B cell (primary cell): Measurements from ENCODE around the gene SEMA4A. TPM values are rescaled to one million over a fixed set of nuclear protein-coding genes. Genes with fewer than 3 reads are reported as not detected.
"Not testable (repeated sequence)": the region's sequence is repeated elsewhere in the genome, so short reads cannot be mapped to it uniquely, and the experiment has no call there.

Source experiments
- ATAC-seq: fragments of 200-7000 bp; cut with Tn5 transposase; one replicate; pipeline ENCODE4 v1.10.0; 2021; ENCODE audit warnings: low read depth, mild to moderate bottlenecking, moderate number of reproducible peaks, moderate library complexity
- CTCF ChIA-PET: fragments of 350-600 bp; sonication (Branson Sonifier 250); formaldehyde crosslinking; loops from one replicate; lab custom pipeline; 2021; ENCODE audit warnings: antibody characterized with exemption, inconsistent platforms; lab: Charles Lee
- POLR2A ChIA-PET: fragments of 350-600 bp; sonication (Branson Sonifier 250); formaldehyde crosslinking; loops from one replicate; lab custom pipeline; 2021; ENCODE audit warnings: antibody characterized with exemption; lab: Charles Lee
- DNase-seq: peaks from one replicate; pipeline ENCODE4 v3.0.0; 2013
- H2AFZ ChIP-seq: 2 replicates; pipeline ENCODE4 v1.6.1; 2012; ENCODE audit warnings: mild to moderate bottlenecking, low read depth, low read length; ENCODE audit not compliant: insufficient read depth, poor library complexity, severe bottlenecking
- H3K27ac ChIP-seq, 2 donors: 1 replicate in 1 of 2; 2 replicates in 1 of 2; pipeline ENCODE4 v1.5.1; 2012 to 2013; ENCODE audit warnings: low read length in 2 of 2, mild to moderate bottlenecking in 2 of 2, moderate library complexity in 1 of 2
- H3K27me3 ChIP-seq, 4 experiments: fragments of 200-600 bp in 1 of 4; sonication (generic) in 1 of 4; replicated peaks in 1 of 4; 1 replicate in 2 of 4; 2 replicates in 2 of 4; pipeline versions ENCODE4 v1.6.1 to v1.7.0; 2013 to 2016; ENCODE audit warnings: low read length in 3 of 4, mild to moderate bottlenecking in 2 of 4, mixed read lengths in 1 of 4, moderate library complexity in 1 of 4; ENCODE audit not compliant: insufficient read depth in 4 of 4, control insufficient read depth in 3 of 4; ENCODE audit errors: control extremely low read depth in 1 of 4
- H3K36me3 ChIP-seq, 2 experiments: replicated peaks in 1 of 2; 1 replicate in 1 of 2; 2 replicates in 1 of 2; pipeline versions ENCODE4 v1.6.1 to v1.7.1; 2013; ENCODE audit warnings: low read length in 1 of 2; ENCODE audit not compliant: insufficient read depth in 2 of 2, control insufficient read depth in 1 of 2; ENCODE audit errors: control extremely low read depth in 1 of 2, extremely low read depth in 1 of 2
- H3K4me1 ChIP-seq, 2 donors: fragments of 200-600 bp in 1 of 2; sonication (generic) in 1 of 2; 1 replicate in 1 of 2; 2 replicates in 1 of 2; pipeline versions ENCODE4 v1.5.1 to v1.6.1; 2013 to 2017; ENCODE audit warnings: low read length in 2 of 2; ENCODE audit not compliant: control insufficient read depth in 2 of 2, insufficient read depth in 2 of 2
- H3K4me2 ChIP-seq: replicated peaks from 2 replicates; pipeline ENCODE3; 2012; ENCODE audit warnings: mild to moderate bottlenecking, low read depth, low read length; ENCODE audit not compliant: poor library complexity, severe bottlenecking
- H3K4me3 ChIP-seq, 5 experiments: fragments of 200-600 bp in 1 of 5; sonication (generic) in 1 of 5; 1 replicate in 3 of 5; 2 replicates in 2 of 5; pipeline versions ENCODE4 v1.5.1 to v1.7.0; 2011 to 2016; ENCODE audit warnings: low read length in 4 of 5, mild to moderate bottlenecking in 4 of 5, low read depth in 2 of 5, control low read depth in 1 of 5, moderate library complexity in 1 of 5; ENCODE audit not compliant: insufficient read depth in 1 of 5; ENCODE audit errors: control extremely low read depth in 1 of 5, extremely low read depth in 1 of 5
- H3K79me2 ChIP-seq: fragments of 200-600 bp; sonication (generic); one replicate; pipeline ENCODE4 v1.6.0; 2016; ENCODE audit warnings: low read length; ENCODE audit not compliant: control insufficient read depth, insufficient read depth
- H3K9ac ChIP-seq: fragments of 200-600 bp; sonication (generic); 2 replicates; pipeline ENCODE4 v1.6.1; 2017; ENCODE audit warnings: mild to moderate bottlenecking, low read length, moderate library complexity
- H3K9me3 ChIP-seq, 3 donors: one replicate each; pipeline versions ENCODE4 v1.6.1 to v1.7.1; 2013; ENCODE audit warnings: low read length in 2 of 3; ENCODE audit not compliant: control insufficient read depth in 2 of 3, insufficient read depth in 1 of 3; ENCODE audit errors: control extremely low read depth in 1 of 3
- H4K20me1 ChIP-seq: 2 replicates; pipeline ENCODE4 v1.6.0; 2012; ENCODE audit warnings: mild to moderate bottlenecking, low read length; ENCODE audit not compliant: insufficient read depth, control insufficient read depth, poor library complexity, severe bottlenecking
- H3K27ac Mint-ChIP-seq: one replicate; pipeline ENCODE4 v1.8.0; 2021; ENCODE audit warnings: mixed read lengths
- H3K27me3 Mint-ChIP-seq: one replicate; pipeline ENCODE4 v1.8.0; 2021; ENCODE audit warnings: mixed read lengths
- H3K4me1 Mint-ChIP-seq: one replicate; pipeline ENCODE4 v1.8.0; 2021; ENCODE audit warnings: mixed read lengths
- H3K4me3 Mint-ChIP-seq: one replicate; pipeline ENCODE4 v1.8.0; 2021; ENCODE audit warnings: mixed read lengths
- H3K9me3 Mint-ChIP-seq: one replicate; pipeline ENCODE4 v1.8.0; 2022; ENCODE audit warnings: mixed read lengths; ENCODE audit not compliant: insufficient read depth
- CTCF ChIP-seq: fragments of 200-600 bp; IDR thresholded peaks from one replicate; pipeline ENCODE4 v1.8.0; 2022; ENCODE audit warnings: antibody characterized with exemption, mild to moderate bottlenecking
- EZH2 ChIP-seq: IDR thresholded peaks from 2 replicates; pipeline ENCODE4 v1.6.1; 2012; ENCODE audit warnings: borderline replicate concordance, low read depth, mild to moderate bottlenecking, moderate library complexity, low read length; ENCODE audit not compliant: insufficient read depth, poor library complexity, severe bottlenecking
- WGBS: methylation state at CpG from one replicate; pipeline ENCODE4 v1.1.5; 2013; ENCODE audit warnings: missing lambda C conversion rate; ENCODE audit not compliant: insufficient coverage; 5-methylcytosine and 5-hydroxymethylcytosine counted together
- intact Hi-C: fragments of 100-400 bp; cut with micrococcal nuclease; formaldehyde crosslinking; loops from one replicate; pipeline ENCODE4 v1.10.0; 2022
- polyA plus RNA-seq: library from polyadenylated mRNA; depleted of rRNA; stranded (reverse); fragments of >200 nt; gene quantifications from 2 replicates; pipeline ENCODE4 v1.2.3, GENCODE V29; 2012
- total RNA-seq, 2 donors: library from RNA; stranded (reverse); fragments of 120-200 nt in 1 of 2; gene quantifications; 1 replicate in 1 of 2; 2 replicates in 1 of 2; pipeline versions ENCODE4 v1.2.3 to v1.2.4, GENCODE V29; 2013 to 2022

The SEMA4A gene
- total and polyA plus RNA-seq, 2 donors (not counting 1 experiment from before 2014, with no cell fraction given), result 9.2 to 15.5 TPM

DNA sequence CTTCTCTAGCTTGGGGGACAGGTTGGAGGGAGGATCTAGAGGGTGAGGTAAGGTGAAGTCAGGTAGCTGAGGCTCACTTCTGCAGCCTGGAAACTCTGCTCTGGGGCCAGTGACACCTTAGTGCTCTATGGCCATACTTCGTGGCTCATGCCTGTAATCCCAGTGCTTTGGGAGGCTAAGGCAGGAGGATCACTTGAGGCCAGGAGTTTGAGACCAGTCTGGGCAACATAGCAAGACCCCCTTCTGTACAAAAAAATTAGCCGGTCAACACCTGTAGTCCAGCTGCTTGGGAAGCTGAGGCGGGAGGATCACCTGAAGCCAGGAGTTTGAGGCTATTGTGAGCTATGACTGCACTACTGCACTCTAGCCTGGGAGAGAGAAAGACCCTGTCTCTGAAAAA, 33.1 kb upstream of the SEMA4A start:
- CTCF ChIA-PET, result interaction anchor here (0.7 to 28.7 kb wide), 4 partner anchors 8 to 105 kb away, joined by 3 to 970 read pairs (median 48); no protein-coding TSS in a partner anchor
- no peaks in the 10 kb centered on the region for H3K9me3 ChIP-seq
- peaks cover 34% of the 10 kb centered on the region for H3K4me1 Mint-ChIP-seq
- no peak overlapping the region for H2AFZ ChIP-seq
- TF ChIP-seq EZH2, result no peak
- peak; percentile 3 for TF ChIP-seq CTCF
- no peak overlapping the region for H3K4me2 ChIP-seq
- H4K20me1 ChIP-seq, result no peaks in the 10 kb centered on the region
- no peak overlapping the region for H3K27ac Mint-ChIP-seq
- H3K27me3 ChIP-seq, result peaks cover 0 to 42% (median 9%) of the 10 kb centered on the region in 4 experiments
- POLR2A ChIA-PET, result interaction anchor here (1.1 kb wide), 1 partner anchor 23 kb away, joined by 3 read pairs; no protein-coding TSS in a partner anchor
- ATAC-seq (no peak), DNase-seq (no peak)
- H3K79me2 ChIP-seq, result no peaks in the 10 kb centered on the region
- peaks cover 7 to 14% of the 10 kb centered on the region in 2 donors for H3K4me1 ChIP-seq
- H3K27me3 Mint-ChIP-seq, result peaks cover 27% of the 10 kb centered on the region
- H3K9ac ChIP-seq, result no peak overlapping the region
- H3K4me3 ChIP-seq, result no peak overlapping the region
- H3K27ac ChIP-seq, result no peak overlapping the region
- no peaks in the 10 kb centered on the region for H3K36me3 ChIP-seq
- WGBS, result 100% methylated on average over 1 of the region's 3 CpGs
- no peaks in the 10 kb centered on the region for H3K9me3 Mint-ChIP-seq
- intact Hi-C loops, result no loop called here
- no peak overlapping the region for H3K4me3 Mint-ChIP-seq

DNA sequence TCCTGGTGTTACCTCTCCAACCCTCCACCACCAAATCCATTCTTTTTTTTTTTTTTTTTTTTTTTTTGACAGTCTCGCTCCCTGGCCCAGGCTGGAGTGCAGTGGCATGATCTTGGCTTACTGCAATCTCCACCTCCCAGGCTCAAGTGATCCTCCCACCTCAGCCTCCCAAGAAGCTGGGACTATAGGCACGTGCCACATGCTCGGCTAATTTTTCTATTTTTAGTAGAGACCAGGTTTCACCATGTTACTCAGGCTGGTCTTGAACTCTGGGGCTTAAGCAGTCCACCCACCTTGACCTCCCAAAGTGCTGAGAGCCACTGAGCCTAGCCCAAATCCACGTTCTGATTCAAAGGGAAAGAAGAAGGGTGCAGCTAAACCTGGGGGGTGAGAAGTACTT, 32.4 kb upstream of the SEMA4A start:
- H3K79me2 ChIP-seq, H3K4me2 ChIP-seq, H3K9me3 ChIP-seq, H3K4me3 Mint-ChIP-seq, H3K36me3 ChIP-seq, DNase-seq, ATAC-seq, H2AFZ ChIP-seq, H4K20me1 ChIP-seq, H3K9me3 Mint-ChIP-seq, H3K9ac ChIP-seq, H3K4me1 ChIP-seq, H3K27ac Mint-ChIP-seq, H3K4me3 ChIP-seq, intact Hi-C loops, H3K27ac ChIP-seq: not testable (repeated sequence)
- peaks cover 32% of the 10 kb centered on the region for H3K4me1 Mint-ChIP-seq
- POLR2A ChIA-PET, result interaction anchor here (1.0 to 1.1 kb wide), 2 partner anchors 24 kb away, joined by 3 to 4 read pairs; no protein-coding TSS in a partner anchor
- H3K27me3 ChIP-seq, result peaks cover 0 to 35% (median 6%) of the 10 kb centered on the region in 4 experiments
- CTCF ChIA-PET, result interaction anchor here (0.7 to 28.7 kb wide), 4 partner anchors 8 to 104 kb away, joined by 3 to 970 read pairs (median 48); no protein-coding TSS in a partner anchor
- H3K27me3 Mint-ChIP-seq, result peaks cover 23% of the 10 kb centered on the region
- no CpG with 5 or more reads among the region's 4 CpGs for WGBS
